ENCODE measurements around the gene GRAP2. TPM values are rescaled to one million over a fixed set of nuclear protein-coding genes. Genes with fewer than 3 reads are reported as not detected.

Gene GRAP2
- total and polyA plus RNA-seq, 9 of the 15 experiments (the other 6 are each of a cell fraction or from before 2014, with no cell fraction given) = 4.8 to 88.7 (median 60.4) TPM

DNA sequence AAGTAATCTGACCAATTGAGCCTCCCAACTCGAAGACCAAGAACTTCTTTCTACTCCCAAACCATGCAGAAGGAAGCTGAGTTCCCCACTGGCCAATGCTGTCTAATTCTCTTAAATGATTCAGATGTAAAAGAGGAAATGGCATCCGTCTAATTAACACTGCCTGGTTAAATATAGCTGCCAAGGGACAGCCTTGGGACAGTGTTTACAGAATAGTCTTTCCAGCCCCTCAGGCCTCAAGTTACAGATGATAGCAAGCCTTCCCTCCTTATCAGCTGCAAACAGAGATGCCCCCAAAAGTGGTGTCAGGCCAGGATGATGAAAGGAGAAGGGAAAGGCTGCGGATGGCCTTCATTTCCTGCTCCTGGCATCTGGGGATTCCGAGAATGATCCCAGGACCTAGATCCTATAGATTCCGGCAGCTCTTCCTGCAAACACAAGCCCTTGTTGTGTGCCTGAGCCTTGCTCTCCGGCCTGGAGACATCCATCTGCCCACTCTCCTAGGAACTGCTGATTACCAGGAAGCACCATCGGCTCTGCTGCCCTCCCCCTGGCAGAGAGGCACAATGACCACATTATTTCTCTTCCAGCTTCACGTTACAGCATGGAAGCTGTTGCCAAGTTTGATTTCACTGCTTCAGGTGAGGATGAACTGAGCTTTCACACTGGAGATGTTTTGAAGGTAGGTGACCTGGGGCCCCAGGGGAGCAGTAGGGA, 45.8 kb downstream of the GRAP2 start (continued):
- TF ChIP-seq ZBTB49 (CRISPR knock-in tag; IDR thresholded peaks at IDR 0.05; ENCODE audit: borderline replicate concordance) = no peak
- TF ChIP-seq IFI16 (CRISPR knock-in tag; IDR thresholded peaks at IDR 0.05) = no peak
- no peak for TF ChIP-seq PPARD (CRISPR knock-in tag; IDR thresholded peaks at IDR 0.05)
- TF ChIP-seq JUN (IDR thresholded peaks at IDR 0.05; ENCODE audit: borderline replicate concordance, low read depth, low read length) = no peak
- TF ChIP-seq JUN (CRISPR knock-in tag; IDR thresholded peaks at IDR 0.05; ENCODE audit: borderline replicate concordance) = no peak
- no peak for TF ChIP-seq NR2C1 (IDR thresholded peaks at IDR 0.05)
- TF ChIP-seq NR2C1 (tag; IDR thresholded peaks at IDR 0.05) = no peak
- TF ChIP-seq CEBPB (tag; IDR thresholded peaks at IDR 0.05) = peak; percentile 62; the same call in 1 of the 2 replicates
- no peak for TF ChIP-seq RBBP5 (IDR thresholded peaks at IDR 0.05; ENCODE audit: borderline replicate concordance, insufficient read depth, low read length, poor library complexity, severe bottlenecking)
- peak; percentile 45 for TF ChIP-seq TAF9B (IDR thresholded peaks at IDR 0.05; ENCODE audit: partially characterized antibody)
- TF ChIP-seq MLLT1 (IDR thresholded peaks at IDR 0.05) = peak; percentile 15 to 45; a peak in 2 of 4 replicates
- no peak for TF ChIP-seq CUX1 (CRISPR knock-in tag; IDR thresholded peaks at IDR 0.05)
- 0 out of 4 replicates have a peak, but pooled peaks of 1 of the 2 experiments have one; percentile 45 for TF ChIP-seq NONO (IDR thresholded peaks at IDR 0.05; ENCODE audit: low read depth in 2 of 2, low read length in 1 of 2)
- TF ChIP-seq ESRRB (CRISPR knock-in tag; IDR thresholded peaks at IDR 0.05; ENCODE audit: borderline replicate concordance) = no peak
- TF ChIP-seq CBX1 (IDR thresholded peaks at IDR 0.05; ENCODE audit: low read depth) = no peak
- no peak; the same call in 1 of the 2 replicates for TF ChIP-seq ZNF239 (CRISPR knock-in tag; IDR thresholded peaks at IDR 0.05)
- TF ChIP-seq KAT2B (IDR thresholded peaks at IDR 0.05; ENCODE audit: low read depth, low read length) = no peak
- no peak for TF ChIP-seq FOXP1 (CRISPR knock-in tag; IDR thresholded peaks at IDR 0.05)

Measured in K562 (cell line).